Fibroblast of villous mesenchyme (primary cell): ENCODE measurements around the gene UGDH. TPM values are rescaled to one million over a fixed set of nuclear protein-coding genes. Genes with fewer than 3 reads are reported as not detected.
"Not testable (repeated sequence)": the region's sequence is repeated elsewhere in the genome, so short reads cannot be mapped to it uniquely, and the experiment has no call there.

Experiments used
- DNase-seq: peaks from one replicate; pipeline ENCODE4 v3.0.0-alpha.2; 2010; ENCODE audit warnings: low read depth
- H3K4me3 ChIP-seq: 2 replicates; pipeline ENCODE4 v1.5.1; 2011; ENCODE audit warnings: low read depth, mild to moderate bottlenecking, low read length
- CTCF ChIP-seq: IDR thresholded peaks from 2 replicates; pipeline ENCODE4 v1.5.1; 2012; ENCODE audit warnings: low read depth, mild to moderate bottlenecking, low read length; ENCODE audit not compliant: insufficient read depth
- total RNA-seq: library from RNA; depleted of rRNA; stranded (reverse); fragments of >200 nt; gene quantifications from 2 replicates; pipeline ENCODE4 v1.2.3, GENCODE V29; 2012

The UGDH gene
- total RNA-seq, 1 donor: 159 TPM

GRCh38 chr4:39510348-39510929 lies 16.8 kb downstream of the UGDH start:
- TF ChIP-seq CTCF: no peak
- no peak overlapping the region for H3K4me3 ChIP-seq
- no peak for DNase-seq

- DNase-seq: no peak
These were observed 21.7 kb downstream of the UGDH start for GRCh38 chr4:39505581-39505980.

GRCh38 chr4:39504538-39504937 lies 22.7 kb downstream of the UGDH start:
- TF ChIP-seq CTCF: no peak
- no peak for DNase-seq
- H3K4me3 ChIP-seq: no peak overlapping the region

More at GRCh38 chr4:39505581-39505980, 21.7 kb downstream of the UGDH start:
- no peak overlapping the region for H3K4me3 ChIP-seq
- TF ChIP-seq CTCF: no peak

GRCh38 chr4:39502664-39503035 lies 24.6 kb downstream of the UGDH start:
- DNase-seq, H3K4me3 ChIP-seq: not testable (repeated sequence)

GRCh38 chr4:39502019-39502663 lies 25.1 kb downstream of the UGDH start:
- H3K4me3 ChIP-seq: no peak overlapping the region
- DNase-seq: peak; percentile 36
- no peak for TF ChIP-seq CTCF

- no peak for DNase-seq
- no peak overlapping the region for H3K4me3 ChIP-seq
- no peak for TF ChIP-seq CTCF
These were observed 28.6 kb downstream of the UGDH start for GRCh38 chr4:39498727-39499020.

GRCh38 chr4:39497909-39498726 lies 29.1 kb downstream of the UGDH start:
- no peak for DNase-seq
- H3K4me3 ChIP-seq: no peak overlapping the region
- TF ChIP-seq CTCF: no peak
